Activated CD4-positive, alpha-beta T cell treated with anti-CD3 and anti-CD28 coated beads for 24 hours (primary cell): ENCODE data around the gene NEK11.

Experiments
- DNase-seq, 2 donors: peaks; one replicate each; pipeline ENCODE4 v3.0.0-alpha.2; 2020; ENCODE audit warnings: low read depth in 2 of 2

The NEK11 gene

DNA sequence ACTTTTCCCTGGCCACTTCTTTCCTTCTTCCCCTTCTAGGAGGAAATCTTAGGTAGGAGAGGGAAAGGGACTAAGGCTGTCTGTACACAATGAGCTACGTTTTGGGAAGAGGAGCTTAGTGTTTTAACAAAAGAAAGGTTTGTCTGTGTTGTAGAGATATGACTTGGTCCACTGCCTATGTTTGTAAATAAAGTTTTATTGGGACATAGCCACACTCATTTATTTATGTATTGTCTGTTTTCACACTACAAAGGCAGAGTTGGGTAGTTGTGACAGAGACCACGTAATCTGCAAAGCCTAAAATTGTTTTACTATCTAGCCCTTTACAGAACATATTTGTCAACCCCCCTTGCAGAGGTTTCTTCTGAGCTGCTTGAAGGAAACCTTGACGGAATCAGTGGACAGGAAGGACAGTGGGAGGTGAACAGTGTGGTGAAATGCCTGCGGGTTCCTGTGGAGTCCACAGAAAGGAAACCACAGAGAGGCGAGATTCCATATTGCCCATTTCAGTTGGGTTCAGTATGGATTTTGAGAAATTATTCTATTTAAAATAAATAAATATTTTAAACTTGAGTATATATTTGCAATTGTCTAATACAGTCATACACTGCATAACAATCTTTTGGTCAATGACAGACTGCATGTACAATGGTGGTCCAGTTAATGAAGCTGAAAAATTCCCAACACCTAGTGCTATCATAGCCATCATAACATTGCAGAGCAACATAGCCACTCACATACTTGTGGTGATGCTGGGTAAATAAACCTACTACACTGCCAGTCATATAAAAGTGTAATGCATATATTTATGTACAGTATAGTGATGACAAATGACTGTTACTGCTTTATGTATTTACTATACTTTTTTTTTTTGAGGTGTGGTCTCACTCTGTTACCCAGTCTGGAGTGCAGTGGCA, 197.0 kb downstream of the NEK11 start:
- DNase-seq: no peak

- DNase-seq: no peak
Measured at GRCh38 chr3:131224886-131225550, 198.3 kb downstream of the NEK11 start.

GRCh38 chr3:131228522-131228921, 201.8 kb downstream of the NEK11 start:
- no peak for DNase-seq

DNA sequence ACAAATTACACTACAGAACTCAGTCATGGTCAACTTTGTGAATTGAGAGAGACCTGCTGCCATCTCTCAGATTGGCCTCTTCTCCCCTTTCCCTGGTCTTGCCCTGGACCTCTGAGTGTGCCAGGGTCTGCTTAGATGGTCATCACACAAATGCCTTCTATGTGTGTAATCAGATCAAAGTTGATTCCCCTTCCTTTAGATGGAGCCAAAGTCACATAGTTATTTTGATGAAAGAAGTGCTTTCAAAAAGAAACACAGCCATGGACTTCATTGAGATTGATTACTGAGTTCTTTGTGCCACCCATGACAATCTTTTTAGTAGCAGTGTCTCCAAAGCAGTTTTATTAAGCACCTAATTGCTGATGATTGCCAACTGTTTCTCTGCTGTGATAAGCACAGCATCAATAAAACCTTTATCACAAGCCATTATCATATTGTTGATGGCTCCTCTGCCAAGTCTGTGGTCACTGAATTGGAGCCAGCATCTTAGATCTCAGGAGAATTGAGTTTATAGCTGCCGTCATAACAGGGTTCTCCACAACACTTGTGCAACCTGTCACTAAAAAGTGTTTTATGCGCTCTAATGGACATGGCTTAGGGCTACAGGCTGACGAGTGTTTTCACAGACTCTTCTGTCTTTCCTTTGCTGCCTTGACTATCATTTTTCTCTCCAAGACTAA, 205.2 kb downstream of the NEK11 start:
- no peak for DNase-seq

DNA sequence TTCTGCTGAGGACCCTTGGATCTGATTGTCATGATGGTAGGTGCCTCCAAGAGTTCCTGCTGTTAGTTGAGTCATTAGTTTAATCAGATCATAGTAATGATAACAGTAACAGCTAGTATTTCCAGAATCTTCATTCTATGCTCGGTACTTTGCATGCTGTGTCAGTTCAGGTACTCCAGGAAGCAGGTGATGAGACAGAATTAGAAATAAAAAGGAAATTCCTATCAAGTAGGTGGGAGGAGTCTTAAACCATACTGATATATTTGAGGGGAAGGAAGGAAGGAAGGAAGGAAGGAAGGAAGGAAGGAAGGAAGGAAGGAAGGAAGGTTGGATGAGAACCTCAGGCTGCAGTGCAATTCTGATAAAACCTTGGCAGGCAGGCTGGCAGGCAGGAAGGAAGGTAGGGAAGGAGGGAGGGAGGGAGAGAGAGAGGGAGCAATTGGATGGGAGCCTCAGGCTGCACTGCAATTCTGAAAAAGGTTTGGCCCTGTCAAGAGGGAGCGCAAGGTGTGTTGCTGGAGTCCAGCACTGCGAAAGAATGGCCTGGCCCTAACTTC, 206.1 kb downstream of the NEK11 start:
- no peak for DNase-seq

DNA sequence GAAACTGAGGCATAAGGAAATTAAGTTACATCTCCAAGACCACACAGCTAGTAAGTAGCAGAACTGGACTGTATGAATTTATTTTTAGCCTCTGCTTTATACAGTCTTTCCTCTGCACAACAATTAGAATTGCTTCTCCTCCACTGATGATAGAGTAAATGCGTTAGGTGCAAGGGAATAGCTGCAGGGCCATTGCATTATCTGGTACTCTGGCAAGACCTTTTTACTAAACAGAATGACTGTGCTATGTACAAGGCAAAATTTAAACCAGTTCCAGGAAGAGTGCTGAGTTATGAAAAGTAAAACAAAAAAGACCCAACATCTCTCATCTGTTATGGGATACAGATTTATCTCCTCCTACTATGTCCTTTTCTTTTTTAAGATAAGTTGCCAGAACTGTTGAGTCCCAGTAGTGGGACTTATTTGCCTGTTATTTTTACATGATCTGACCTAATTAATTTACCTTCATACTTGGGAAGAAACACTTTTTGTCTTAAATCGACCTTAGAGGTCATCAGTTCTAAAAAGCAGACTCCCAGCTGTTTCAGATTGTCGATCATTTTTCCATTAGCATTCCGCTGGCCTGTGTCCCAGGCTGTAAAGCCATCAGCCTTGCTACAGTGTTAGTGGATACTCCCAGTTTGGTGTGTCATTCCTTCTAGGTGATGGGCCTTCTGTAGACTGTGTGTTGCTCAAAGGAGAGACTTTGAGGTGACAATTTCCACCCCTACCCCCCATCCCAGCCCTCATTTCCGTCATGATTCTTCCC, 207.4 kb downstream of the NEK11 start:
- DNase-seq: no peak

DNA sequence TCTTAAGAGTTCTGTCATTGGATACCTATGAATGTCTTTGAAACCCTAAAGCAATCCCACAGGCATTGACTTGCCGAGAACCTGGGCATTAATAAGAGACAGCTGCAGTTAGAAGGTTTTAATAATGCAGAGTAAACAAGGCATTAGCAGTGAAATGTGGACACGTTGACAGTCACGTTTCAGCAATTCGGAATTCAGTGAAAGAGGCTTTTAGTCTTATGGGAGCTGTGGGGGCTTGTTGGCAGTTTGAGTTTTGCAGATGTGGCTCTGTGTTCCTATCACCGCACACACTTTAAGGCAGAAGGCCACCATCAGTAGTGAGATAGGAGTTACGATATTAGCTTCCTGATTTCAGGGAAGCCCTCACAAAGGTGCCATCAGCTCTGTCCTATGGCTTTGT, 209.7 kb downstream of the NEK11 start:
- DNase-seq: no peak

DNA sequence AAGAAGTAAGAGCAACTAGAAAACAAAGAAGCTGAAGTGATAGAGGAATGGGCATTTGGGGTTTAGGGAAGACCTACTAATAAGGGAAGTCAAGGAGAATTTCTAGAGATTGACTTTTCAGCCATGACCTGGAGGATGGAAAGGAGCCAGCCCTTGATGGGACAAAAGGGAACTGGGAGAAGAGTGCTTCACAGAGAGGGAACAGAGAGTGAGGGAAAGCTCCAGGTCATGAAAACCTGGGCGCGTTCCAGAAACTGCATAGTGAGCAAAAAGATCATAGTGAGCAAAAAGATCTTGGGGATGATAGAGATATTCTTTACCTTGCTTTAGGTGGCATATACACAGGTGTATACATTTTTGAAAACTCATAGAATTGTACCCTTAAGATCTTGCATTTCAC, 211.8 kb downstream of the NEK11 start:
- no peak for DNase-seq

GRCh38 chr3:131239267-131239666, 212.6 kb downstream of the NEK11 start:
- DNase-seq: no peak

- DNase-seq: no peak
Measured at GRCh38 chr3:131242201-131242600, 215.5 kb downstream of the NEK11 start.

DNA sequence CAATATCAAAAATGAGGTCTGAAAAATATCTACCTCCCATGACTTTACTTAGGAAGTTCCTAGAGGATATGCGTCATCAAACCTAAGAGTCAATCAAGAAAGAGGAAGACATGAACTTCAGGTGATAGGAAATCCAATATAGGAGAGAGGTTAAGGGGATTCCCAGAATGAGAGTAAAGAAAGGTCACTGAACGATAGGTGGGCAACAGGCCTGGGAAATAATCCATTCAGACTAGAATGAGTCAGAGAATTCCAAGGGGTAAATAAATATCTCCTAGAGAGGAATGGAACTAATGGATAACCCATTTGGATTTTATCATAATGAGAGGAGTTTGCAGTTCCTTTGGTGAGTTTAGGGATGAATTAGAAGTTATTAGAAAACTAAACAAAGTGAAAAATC, 223.8 kb downstream of the NEK11 start:
- DNase-seq: no peak

- DNase-seq: no peak
Measured at GRCh38 chr3:131260525-131260924, 233.8 kb downstream of the NEK11 start.

DNA sequence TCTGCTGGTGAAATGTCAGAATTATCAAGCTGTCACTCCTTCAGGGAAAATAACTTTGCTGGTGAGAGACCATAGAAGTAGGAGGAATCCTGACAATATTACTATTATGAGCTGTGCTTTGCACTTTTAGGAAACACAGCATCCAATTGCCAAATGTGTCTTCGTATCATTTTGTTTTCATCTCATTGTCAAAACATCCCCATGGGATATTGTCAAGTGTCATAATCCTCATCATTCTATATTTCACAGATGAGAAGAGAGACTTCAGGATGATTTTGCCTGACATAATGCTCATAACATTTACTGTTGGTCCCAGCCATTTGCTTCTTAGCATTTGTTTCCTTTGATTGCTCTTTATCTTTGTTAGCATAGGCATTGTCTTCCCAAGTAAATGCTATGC, 234.4 kb downstream of the NEK11 start:
- DNase-seq: no peak

GRCh38 chr3:131275556-131275955, 248.9 kb downstream of the NEK11 start:
- no peak for DNase-seq

DNA sequence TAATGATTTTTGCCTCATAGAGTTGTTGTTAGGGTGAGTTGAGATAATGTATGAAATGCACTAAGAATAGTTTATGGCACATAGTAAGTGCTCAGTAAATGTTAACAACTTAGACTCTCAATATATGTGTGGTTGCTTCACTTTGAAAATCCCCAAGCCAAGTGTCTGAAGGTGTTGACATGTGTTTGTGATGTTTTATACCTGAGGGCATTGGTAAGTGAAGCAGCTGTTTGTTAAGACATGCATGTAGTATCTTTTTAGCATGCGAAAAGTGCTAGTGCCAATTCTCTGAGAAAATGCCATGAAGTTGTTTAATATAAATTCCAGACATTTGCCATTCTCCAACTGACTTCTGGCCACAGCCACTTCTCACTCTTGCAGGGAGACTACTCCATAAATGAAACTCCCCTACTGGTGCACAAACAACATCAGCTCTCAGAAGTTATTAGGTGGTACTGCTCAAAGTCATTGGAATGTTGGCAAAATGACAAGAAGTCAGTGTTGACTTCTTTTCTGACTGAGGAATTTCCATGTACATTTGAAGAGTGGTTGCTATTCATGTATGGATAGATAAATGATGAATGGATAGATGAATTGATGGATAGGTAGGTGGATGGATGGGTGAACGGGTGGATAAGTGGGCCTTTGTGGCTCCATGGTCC, 251.3 kb downstream of the NEK11 start:
- DNase-seq: no peak

DNA sequence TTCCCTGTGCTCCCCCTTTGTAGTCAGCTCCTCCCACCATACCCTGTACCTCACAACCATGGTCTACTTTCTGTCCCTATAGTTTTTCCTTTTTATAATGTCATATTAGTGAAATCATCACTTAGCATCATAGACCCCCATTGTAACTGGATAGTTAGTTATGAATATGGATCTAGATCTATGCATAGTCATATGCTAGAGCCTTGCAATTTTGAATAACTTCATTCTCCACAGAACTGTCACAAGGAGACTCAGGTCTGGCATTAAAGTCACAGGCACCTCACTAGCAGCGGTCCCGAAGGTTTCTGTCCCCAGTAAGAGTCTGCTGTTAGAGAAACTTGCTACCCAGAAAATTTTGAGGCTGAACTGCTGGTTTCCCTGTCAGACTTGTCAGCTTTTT, 252.9 kb downstream of the NEK11 start:
- no peak for DNase-seq

- DNase-seq: no peak
Measured at GRCh38 chr3:131282379-131282778, 255.7 kb downstream of the NEK11 start.

DNA sequence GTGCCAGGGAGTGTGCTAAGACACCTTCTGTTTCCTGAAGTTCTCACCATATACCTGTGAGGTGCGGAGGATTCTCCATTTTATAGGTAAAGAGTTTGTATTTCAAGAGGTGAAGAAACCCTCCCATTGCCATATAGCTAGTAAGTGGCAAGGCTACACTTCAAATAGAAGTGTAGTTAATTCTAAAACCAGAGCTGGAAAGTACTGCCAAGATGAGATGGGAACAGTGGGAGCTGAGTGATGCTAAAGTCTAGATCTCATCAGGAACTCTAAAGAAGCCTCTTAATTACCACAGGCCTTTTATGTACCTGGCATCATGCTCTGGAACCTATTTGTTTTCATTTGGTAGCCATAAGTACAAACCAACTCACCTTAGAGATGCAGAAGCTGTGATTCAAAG, 256.3 kb downstream of the NEK11 start:
- no peak for DNase-seq

DNA sequence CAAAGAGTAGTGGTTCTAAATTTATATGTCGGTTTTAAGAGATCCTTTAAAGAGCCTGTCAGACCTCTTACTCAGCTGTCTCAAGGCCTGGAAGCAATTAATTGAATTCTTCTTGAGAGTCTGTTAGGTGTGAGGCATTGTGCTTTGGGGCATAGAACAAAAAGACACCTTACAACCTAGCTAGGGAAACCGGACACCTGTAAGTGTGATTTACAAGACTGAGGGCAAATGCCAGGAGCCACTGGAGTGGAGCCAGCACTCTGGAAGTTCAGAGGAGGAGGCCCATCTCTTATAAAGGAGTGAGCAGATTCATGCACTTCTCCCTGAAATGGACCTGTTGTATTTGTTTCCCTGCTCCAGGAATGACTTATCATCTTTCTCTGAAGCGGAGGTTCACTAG, 257.2 kb downstream of the NEK11 start:
- no peak for DNase-seq

GRCh38 chr3:131284302-131284701, 257.6 kb downstream of the NEK11 start:
- no peak for DNase-seq

DNA sequence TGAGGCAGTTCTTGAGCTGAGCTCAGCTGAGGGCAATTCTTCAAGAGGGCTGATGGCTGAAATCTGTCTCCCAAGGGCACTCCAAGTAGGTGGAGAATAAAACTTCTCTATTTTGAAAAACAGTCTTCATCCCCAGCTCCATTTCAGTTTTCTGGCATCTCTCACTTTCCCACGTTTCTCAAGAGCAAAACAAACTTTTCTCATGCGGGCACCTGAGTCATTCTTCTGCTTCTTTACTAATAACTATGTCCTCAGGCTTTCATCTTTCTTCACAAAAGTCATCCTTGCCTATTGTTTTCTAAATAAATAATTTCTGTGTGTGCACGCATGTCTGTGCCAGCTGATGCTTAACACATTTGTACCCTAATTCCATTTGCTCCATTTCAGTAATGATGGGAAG, 258.8 kb downstream of the NEK11 start:
- DNase-seq: no peak
